ENCODE results near the gene TGFB3. TPM values are rescaled to one million over a fixed set of nuclear protein-coding genes. Genes with fewer than 3 reads are reported as not detected.
"Not testable (repeated sequence)": the region's sequence is repeated elsewhere in the genome, so short reads cannot be mapped to it uniquely, and the experiment has no call there.

TGFB3 gene
- total and polyA plus RNA-seq, 9 of the 15 experiments (the other 6 are each of a cell fraction or from before 2014, with no cell fraction given): 0.39 to 2.0 (median 1.0) TPM

- TF ChIP-seq RREB1 (CRISPR knock-in tag; IDR thresholded peaks at IDR 0.05): no peak
Measured at GRCh38 chr14:75926431-75927115, 55.2 kb downstream of the TGFB3 start (continued).

- DNase-seq (ENCODE audit: extremely low read depth in 1 of 4, low spot score in 3 of 4); H2AFZ ChIP-seq (ENCODE audit: low read depth, low read length); BruUV-seq (replicated peaks); in situ Hi-C loops (cut with MboI); H3K9me3 ChIP-seq (replicated peaks; ENCODE audit: control insufficient read depth, insufficient read depth, low read depth, low read length); FAIRE-seq; intact Hi-C loops (cut with micrococcal nuclease); H3K9ac ChIP-seq (ENCODE audit: insufficient read depth in 1 of 2, low read depth in 2 of 2, low read length in 2 of 2); H3K27me3 ChIP-seq (ENCODE audit: control insufficient read depth in 2 of 2, insufficient read depth in 2 of 2, low read length in 2 of 2); H3K27ac ChIP-seq (ENCODE audit: extremely low read depth, low read depth, low read length); H3K4me3 ChIP-seq; CTCF ChIA-PET (ENCODE audit: low intra/inter-chr PET ratio); H3K9me1 ChIP-seq (ENCODE audit: control insufficient read depth, insufficient read depth, low read length); ATAC-seq; H3K79me2 ChIP-seq (ENCODE audit: control insufficient read depth, insufficient read depth, low read length); H3K36me3 ChIP-seq (ENCODE audit: control insufficient read depth, insufficient read depth, low read length); H3K4me2 ChIP-seq (ENCODE audit: insufficient read depth, low read length); H4K20me1 ChIP-seq (replicated peaks; ENCODE audit: control insufficient read depth, insufficient read depth, low read length); H3K4me1 ChIP-seq (replicated peaks in 1 of 2; ENCODE audit: control insufficient read depth in 2 of 2, insufficient read depth in 2 of 2, low read length in 2 of 2): not testable (repeated sequence)
- POLR2A ChIA-PET: interaction anchor here (1.0 kb wide), 1 partner anchor 9 kb away, joined by 3 read pairs; no protein-coding TSS in a partner anchor
- WGBS (ENCODE audit: insufficient coverage, low coverage, missing lambda C conversion rate): 70% methylated on average over 3 of the region's 54 CpGs
Measured at GRCh38 chr14:75925141-75925840, 56.5 kb downstream of the TGFB3 start.

Data from K562 (cell line).